ENCODE results near the gene RABGAP1.

The RABGAP1 gene

DNA sequence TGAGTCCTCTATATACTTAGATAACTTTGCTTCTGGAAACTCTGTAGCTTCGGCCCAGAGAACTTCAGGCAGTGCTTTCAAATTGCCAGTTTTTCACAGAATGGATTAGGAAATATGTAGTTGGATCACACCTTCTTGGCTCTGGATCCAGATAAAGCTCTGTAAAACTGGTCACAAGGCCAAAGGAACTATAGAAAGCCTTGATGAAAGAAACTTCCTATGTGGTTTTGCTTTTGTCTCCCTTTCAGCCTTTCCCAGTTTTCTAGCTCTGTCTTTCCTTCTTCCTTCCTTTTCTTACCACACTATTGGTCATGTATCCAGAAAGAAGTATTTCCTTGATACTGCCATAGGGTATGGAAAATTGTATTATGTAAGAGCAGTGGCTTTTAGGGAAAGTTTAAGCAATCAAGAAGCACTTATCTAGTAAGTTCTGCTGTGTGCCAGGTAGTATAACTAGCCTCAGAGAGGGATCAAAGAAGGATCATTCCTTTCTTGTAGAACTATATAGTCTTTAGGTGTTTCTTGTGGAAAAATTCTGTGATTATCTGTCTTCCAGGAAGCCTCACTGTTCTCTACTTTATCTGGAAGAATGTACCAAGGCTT, 98.9 kb downstream of the RABGAP1 start:
- Histone ChIP-seq H3K9ac (ENCODE audit: insufficient read length) (no peak overlapping the region), H3K27ac (no peak overlapping the region), H3K36me3 (ENCODE audit: insufficient read depth, low read length) (peaks cover 61% of the 10 kb centered on the region), H3K9me3 (ENCODE audit: low read depth, low read length) (no peaks in the 10 kb centered on the region), H3K4me3 (no peak overlapping the region)
- no peak for DNase-seq (ENCODE audit: low read depth, low spot score)
- TF ChIP-seq FOXP2 (optimal IDR thresholded peaks at IDR 0.05; ENCODE audit: control extremely low read depth, extremely low read length, insufficient read depth) = no peak
- no peak for TF ChIP-seq EZH2 (IDR thresholded peaks at IDR 0.05)

DNA sequence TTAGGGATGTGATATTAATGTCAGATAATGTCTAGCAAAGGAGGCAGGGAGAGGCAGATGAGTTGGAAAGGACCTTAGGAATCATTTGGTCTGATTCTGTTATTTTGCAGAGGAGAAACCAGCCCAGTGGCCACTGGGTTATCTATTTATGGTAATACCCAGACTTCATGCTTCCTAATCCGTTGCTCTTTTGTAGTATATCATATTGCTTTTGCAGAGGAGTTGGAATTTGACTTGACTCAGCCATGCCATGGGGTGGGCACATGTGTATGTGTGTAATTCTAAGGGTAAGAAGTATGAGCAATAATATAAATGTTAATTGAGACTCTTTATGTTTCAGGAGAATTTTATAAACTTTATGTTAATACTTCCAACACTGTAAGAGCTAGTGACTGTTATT, 100.0 kb downstream of the RABGAP1 start:
- no peak overlapping the region for H3K4me3 ChIP-seq
- H3K27ac ChIP-seq = no peak overlapping the region
- peaks cover 50% of the 10 kb centered on the region for H3K36me3 ChIP-seq (ENCODE audit: insufficient read depth, low read length)
- TF ChIP-seq FOXP2 (optimal IDR thresholded peaks at IDR 0.05; ENCODE audit: control extremely low read depth, extremely low read length, insufficient read depth) = no peak
- TF ChIP-seq POLR2AphosphoS5 (IDR thresholded peaks at IDR 0.05; ENCODE audit: borderline replicate concordance, low read depth, low read length) = no peak
- TF ChIP-seq EZH2 (IDR thresholded peaks at IDR 0.05) = no peak
- no peak overlapping the region for H3K9ac ChIP-seq (ENCODE audit: insufficient read length)
- no peak for DNase-seq (ENCODE audit: low read depth, low spot score)
- no peaks in the 10 kb centered on the region for H3K9me3 ChIP-seq (ENCODE audit: low read depth, low read length)

DNA sequence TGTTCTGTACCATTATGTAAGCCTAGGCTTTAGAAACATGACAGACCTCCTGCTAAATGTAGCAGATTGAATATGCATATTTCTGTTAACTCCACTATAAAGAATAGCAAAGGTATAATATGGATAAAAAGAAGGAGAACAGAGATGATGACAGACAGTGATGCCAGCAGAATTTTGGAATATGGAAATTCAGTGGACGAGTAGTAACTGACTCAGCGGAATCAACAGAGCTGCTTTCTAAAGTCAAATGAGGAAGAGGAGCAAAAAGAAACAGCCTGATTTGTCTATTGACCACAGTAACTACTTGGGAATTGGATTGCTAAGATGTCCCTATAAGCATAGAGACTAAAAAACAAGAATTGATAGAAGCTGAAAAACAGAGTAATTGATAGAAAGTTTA, 100.7 kb downstream of the RABGAP1 start:
- Histone ChIP-seq H3K36me3 (ENCODE audit: insufficient read depth, low read length) (peaks cover 50% of the 10 kb centered on the region), H3K27ac (no peak overlapping the region), H3K9ac (ENCODE audit: insufficient read length) (no peak overlapping the region), H3K9me3 (ENCODE audit: low read depth, low read length) (no peaks in the 10 kb centered on the region), H3K4me3 (no peak overlapping the region)
- TF ChIP-seq FOXP2 (optimal IDR thresholded peaks at IDR 0.05; ENCODE audit: control extremely low read depth, extremely low read length, insufficient read depth) (no peak), POLR2AphosphoS5 (IDR thresholded peaks at IDR 0.05; ENCODE audit: borderline replicate concordance, low read depth, low read length) (no peak), EZH2 (IDR thresholded peaks at IDR 0.05) (no peak)
- DNase-seq (ENCODE audit: low read depth, low spot score) = no peak

DNA sequence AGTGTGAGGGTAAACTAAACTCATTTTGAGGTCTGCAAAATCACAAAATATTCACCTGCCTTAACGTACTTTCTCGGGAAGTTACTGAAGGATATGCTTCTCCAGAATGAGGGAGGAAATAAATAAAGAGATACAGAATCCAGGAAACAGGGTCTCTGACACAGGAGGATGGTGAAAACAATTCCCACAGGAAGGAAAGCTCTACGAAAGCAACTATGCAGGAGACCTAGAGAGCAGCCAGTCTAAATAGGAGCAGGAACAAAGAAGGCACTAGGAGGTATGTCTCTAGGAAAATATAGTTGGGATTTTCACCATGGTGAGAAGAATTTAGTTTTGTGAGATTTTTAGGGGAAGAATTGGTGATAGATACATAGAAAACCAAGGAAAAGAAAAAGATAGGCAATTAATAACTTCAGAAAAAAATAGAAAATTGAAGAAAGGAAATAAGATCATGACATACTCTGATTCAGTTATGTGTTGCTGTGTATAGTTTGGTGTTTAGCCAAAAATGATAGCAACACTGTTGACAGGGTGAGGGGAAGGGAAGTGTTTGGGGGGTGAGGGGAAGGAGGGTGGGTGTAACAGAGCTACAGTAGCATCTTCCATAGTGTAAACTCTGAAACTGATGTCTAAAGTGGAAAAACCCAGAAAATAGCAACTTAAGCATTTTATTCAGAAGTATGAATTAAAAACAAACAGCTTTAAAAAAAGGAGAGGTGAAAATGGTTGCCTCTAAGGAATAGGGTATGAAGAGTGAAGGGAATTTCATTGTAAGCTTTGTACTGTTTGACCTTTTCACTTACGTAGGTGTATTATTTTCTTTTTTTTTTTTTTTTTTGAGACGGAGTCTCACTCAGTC, 102.5 kb downstream of the RABGAP1 start:
- H3K27ac ChIP-seq = no peak overlapping the region
- no peak for DNase-seq (ENCODE audit: low read depth, low spot score)
- H3K36me3 ChIP-seq (ENCODE audit: insufficient read depth, low read length) = peaks cover 46% of the 10 kb centered on the region
- TF ChIP-seq POLR2AphosphoS5 (IDR thresholded peaks at IDR 0.05; ENCODE audit: borderline replicate concordance, low read depth, low read length) (no peak), EZH2 (IDR thresholded peaks at IDR 0.05) (no peak)
- H3K9me3 ChIP-seq (ENCODE audit: low read depth, low read length) = no peaks in the 10 kb centered on the region
- no peak overlapping the region for H3K9ac ChIP-seq (ENCODE audit: insufficient read length)
- H3K4me3 ChIP-seq = no peak overlapping the region

DNA sequence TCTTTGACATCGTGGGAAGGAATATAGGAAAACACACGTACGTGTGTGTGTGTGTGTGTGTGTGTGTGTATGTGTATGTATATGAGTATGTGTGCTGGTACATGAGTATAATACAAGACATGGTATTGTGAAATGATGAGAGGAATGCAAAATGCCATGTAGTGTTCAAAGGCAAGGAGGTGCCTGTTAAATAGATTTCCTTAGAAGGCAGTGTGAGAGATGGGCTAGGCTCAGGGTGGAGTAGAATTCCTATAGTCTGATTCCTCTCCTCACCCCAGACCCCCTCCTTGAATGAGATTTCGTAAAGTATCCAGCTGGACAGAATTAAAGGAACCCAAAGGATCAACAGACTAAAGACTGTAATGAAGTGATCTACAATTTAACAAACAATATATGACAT, 103.8 kb downstream of the RABGAP1 start:
- Histone ChIP-seq H3K9ac (ENCODE audit: insufficient read length) (no peak overlapping the region), H3K4me3 (no peak overlapping the region), H3K27ac (no peak overlapping the region), H3K36me3 (ENCODE audit: insufficient read depth, low read length) (peaks cover 41% of the 10 kb centered on the region), H3K9me3 (ENCODE audit: low read depth, low read length) (no peaks in the 10 kb centered on the region)
- TF ChIP-seq FOXP2 (optimal IDR thresholded peaks at IDR 0.05; ENCODE audit: control extremely low read depth, extremely low read length, insufficient read depth) = no peak
- no peak for TF ChIP-seq EZH2 (IDR thresholded peaks at IDR 0.05)
- TF ChIP-seq POLR2AphosphoS5 (IDR thresholded peaks at IDR 0.05; ENCODE audit: borderline replicate concordance, low read depth, low read length) = no peak
- DNase-seq (ENCODE audit: low read depth, low spot score) = no peak

DNA sequence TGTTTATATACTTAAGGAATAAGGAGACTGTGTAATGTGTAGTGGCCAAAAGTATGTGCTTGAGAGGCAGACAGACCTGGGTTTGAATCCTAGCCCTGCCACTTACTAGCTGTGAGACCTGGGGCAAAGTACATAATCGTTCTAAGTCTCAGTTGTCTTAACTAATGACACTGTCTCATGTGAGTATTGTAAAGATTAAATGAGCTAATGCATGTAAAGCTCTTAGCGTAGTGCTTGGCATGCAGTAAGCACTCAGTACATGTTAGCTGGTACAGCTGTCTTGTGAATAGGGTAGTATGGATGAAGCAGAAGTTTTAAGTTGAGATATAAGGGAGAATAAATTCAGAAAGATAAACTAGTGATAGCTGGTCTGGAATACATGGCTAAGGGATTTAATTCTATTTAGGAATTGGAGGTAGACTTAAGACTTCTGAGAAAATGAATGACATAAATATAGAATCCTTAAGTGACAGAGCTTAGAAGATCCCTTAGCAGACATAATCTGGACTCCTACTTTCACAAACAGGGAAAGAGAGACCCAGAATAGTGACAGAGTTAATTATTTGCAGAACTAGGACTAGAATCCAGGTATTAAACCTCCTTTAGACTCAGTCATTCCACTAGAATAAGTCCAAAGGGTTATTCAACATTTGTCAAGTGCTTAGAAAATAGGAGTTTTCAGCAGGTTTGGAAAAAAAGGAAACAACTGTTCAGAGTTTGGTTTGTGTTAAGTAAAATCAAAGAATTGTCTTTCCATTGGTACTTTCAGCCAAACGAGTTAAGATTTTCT, 105.8 kb downstream of the RABGAP1 start:
- TF ChIP-seq FOXP2 (optimal IDR thresholded peaks at IDR 0.05; ENCODE audit: control extremely low read depth, extremely low read length, insufficient read depth) = no peak
- TF ChIP-seq POLR2AphosphoS5 (IDR thresholded peaks at IDR 0.05; ENCODE audit: borderline replicate concordance, low read depth, low read length) = no peak
- TF ChIP-seq EZH2 (IDR thresholded peaks at IDR 0.05) = no peak
- DNase-seq (ENCODE audit: low read depth, low spot score) = no peak
- Histone ChIP-seq H3K27ac (no peak overlapping the region), H3K9ac (ENCODE audit: insufficient read length) (no peak overlapping the region), H3K9me3 (ENCODE audit: low read depth, low read length) (no peaks in the 10 kb centered on the region), H3K36me3 (ENCODE audit: insufficient read depth, low read length) (peaks cover 24% of the 10 kb centered on the region), H3K4me3 (no peak overlapping the region)

DNA sequence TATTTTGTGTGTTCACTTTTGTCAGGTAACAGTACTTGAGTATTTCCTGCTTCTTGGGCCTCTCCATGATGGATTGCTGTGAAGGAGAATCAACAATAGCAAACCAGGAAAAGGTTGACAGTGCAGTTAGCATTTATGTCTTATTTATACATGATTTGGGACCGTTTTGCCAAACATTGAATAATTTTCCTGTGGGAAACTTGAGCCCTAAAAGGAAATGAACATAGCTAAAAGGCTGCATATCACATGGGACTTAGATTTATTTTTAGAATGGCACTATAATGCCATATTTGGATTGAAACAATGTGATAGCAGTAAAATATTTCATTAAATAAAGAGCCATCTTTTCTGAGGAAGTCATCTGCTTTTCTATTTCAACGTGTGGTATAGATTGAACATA, 107.9 kb downstream of the RABGAP1 start:
- no peak for TF ChIP-seq FOXP2 (optimal IDR thresholded peaks at IDR 0.05; ENCODE audit: control extremely low read depth, extremely low read length, insufficient read depth)
- no peak for TF ChIP-seq POLR2AphosphoS5 (IDR thresholded peaks at IDR 0.05; ENCODE audit: borderline replicate concordance, low read depth, low read length)
- no peak for TF ChIP-seq EZH2 (IDR thresholded peaks at IDR 0.05)
- H3K9ac ChIP-seq (ENCODE audit: insufficient read length) = no peak overlapping the region
- DNase-seq (ENCODE audit: low read depth, low spot score) = peak; percentile 35

DNA sequence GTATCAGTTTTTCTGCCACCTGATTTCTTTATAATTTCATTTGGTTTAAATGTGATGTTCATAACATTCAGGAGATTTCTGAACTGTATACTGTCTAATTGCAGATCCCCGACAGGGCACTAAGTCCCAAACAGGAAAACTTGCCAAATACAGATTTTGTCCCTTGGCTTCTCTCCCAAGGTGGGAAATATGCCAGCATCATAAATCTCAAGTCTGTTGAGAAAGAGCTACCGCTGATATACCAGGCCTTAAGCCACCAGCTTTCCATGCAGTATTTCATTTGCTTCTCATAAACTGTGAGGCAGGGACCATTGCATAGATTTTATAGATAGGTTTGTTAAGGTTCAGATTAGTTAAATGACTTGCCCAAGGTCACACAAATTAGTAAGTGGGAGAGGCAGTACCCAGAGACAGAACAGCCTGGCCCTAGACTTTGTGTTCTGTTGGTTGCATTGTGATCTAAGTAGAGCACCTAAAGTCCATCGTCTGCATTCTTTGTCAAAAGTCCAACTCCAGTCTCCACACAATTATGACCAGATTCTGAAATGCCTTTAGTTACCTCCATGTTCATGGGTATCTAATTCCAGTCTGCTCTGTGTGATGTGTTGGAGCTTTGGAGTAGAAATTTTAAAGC, 108.9 kb downstream of the RABGAP1 start:
- H3K4me3 ChIP-seq = peak overlapping the region; percentile 31; the same call in 1 of the 2 replicates
- H3K36me3 ChIP-seq (ENCODE audit: insufficient read depth, low read length) = peaks cover 15% of the 10 kb centered on the region; the same call in 1 of the 2 replicates
- TF ChIP-seq POLR2AphosphoS5 (IDR thresholded peaks at IDR 0.05; ENCODE audit: borderline replicate concordance, low read depth, low read length) = no peak
- TF ChIP-seq EZH2 (IDR thresholded peaks at IDR 0.05) = no peak
- TF ChIP-seq FOXP2 (optimal IDR thresholded peaks at IDR 0.05; ENCODE audit: control extremely low read depth, extremely low read length, insufficient read depth) = no peak
- peak; percentile 59 for DNase-seq (ENCODE audit: low read depth, low spot score)
- peak overlapping the region; percentile 90 for H3K27ac ChIP-seq
- no peak overlapping the region for H3K9ac ChIP-seq (ENCODE audit: insufficient read length)
- H3K9me3 ChIP-seq (ENCODE audit: low read depth, low read length) = no peaks in the 10 kb centered on the region

More for the DNA sequence above, 107.9 kb downstream of the RABGAP1 start:
- peak overlapping the region; percentile 90 for H3K27ac ChIP-seq
- peaks cover 9% of the 10 kb centered on the region; the same call in 1 of the 2 replicates for H3K36me3 ChIP-seq (ENCODE audit: insufficient read depth, low read length)
- H3K4me3 ChIP-seq = peak overlapping the region; percentile 31; the same call in 1 of the 2 replicates
- H3K9me3 ChIP-seq (ENCODE audit: low read depth, low read length) = no peaks in the 10 kb centered on the region
